ENCODE data around the gene COQ7.
A peak's percentile ranks its signal among the peaks of the same experiment; 100 is the strongest.

The COQ7 gene

GRCh38 chr16:19077879-19078278 lies 10.5 kb downstream of the COQ7 start:
- no peaks in the 10 kb centered on the region for H3K4me1 Mint-ChIP-seq
- peaks cover 21% of the 10 kb centered on the region for H3K9me3 Mint-ChIP-seq
- TF ChIP-seq CTCF (IDR thresholded peaks at IDR 0.05) = no peak
- no peak overlapping the region for H3K4me3 Mint-ChIP-seq
- H3K27me3 Mint-ChIP-seq (ENCODE audit: low read depth, poor library complexity) = no peaks in the 10 kb centered on the region
- DNase-seq = no peak
- H3K36me3 Mint-ChIP-seq (ENCODE audit: low read depth) = peaks cover 71% of the 10 kb centered on the region
- no peak overlapping the region for H3K27ac Mint-ChIP-seq

GRCh38 chr16:19083670-19084069 lies 16.3 kb downstream of the COQ7 start:
- peaks cover 21% of the 10 kb centered on the region for H3K27me3 Mint-ChIP-seq (ENCODE audit: low read depth, poor library complexity)
- peaks cover 7% of the 10 kb centered on the region for H3K4me1 Mint-ChIP-seq
- DNase-seq = no peak
- H3K4me3 Mint-ChIP-seq = no peak overlapping the region
- peaks cover 44% of the 10 kb centered on the region for H3K36me3 Mint-ChIP-seq (ENCODE audit: low read depth)
- no peak for TF ChIP-seq CTCF (IDR thresholded peaks at IDR 0.05)
- peaks cover 21% of the 10 kb centered on the region for H3K9me3 Mint-ChIP-seq
- no peak overlapping the region for H3K27ac Mint-ChIP-seq

DNA sequence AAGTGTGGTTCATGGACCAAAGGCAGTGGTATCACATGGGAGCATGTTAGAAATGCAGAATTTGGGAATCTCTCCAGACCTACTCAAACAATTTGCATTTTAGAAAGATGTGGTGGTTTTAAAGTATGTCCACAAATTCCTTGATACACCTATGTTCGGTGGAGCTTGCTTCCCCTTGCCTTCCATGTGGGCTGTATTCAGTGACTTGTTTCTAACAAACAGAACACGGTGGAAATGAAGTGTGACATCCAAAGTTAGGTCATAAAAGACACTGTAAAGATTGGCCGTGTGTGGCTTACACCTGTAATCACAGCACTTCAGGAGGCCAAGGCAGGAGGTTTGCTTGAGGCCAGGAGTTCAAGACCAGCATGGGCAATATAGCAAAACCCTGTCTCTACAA lies 16.7 kb downstream of the COQ7 start:
- TF ChIP-seq CTCF (IDR thresholded peaks at IDR 0.05) = no peak
- H3K36me3 Mint-ChIP-seq (ENCODE audit: low read depth) = peaks cover 39% of the 10 kb centered on the region
- peaks cover 21% of the 10 kb centered on the region for H3K9me3 Mint-ChIP-seq
- H3K27ac Mint-ChIP-seq = no peak overlapping the region
- H3K27me3 Mint-ChIP-seq (ENCODE audit: low read depth, poor library complexity) = peaks cover 21% of the 10 kb centered on the region
- H3K4me3 Mint-ChIP-seq = no peak overlapping the region
- H3K4me1 Mint-ChIP-seq = peaks cover 7% of the 10 kb centered on the region
- DNase-seq = no peak

DNA sequence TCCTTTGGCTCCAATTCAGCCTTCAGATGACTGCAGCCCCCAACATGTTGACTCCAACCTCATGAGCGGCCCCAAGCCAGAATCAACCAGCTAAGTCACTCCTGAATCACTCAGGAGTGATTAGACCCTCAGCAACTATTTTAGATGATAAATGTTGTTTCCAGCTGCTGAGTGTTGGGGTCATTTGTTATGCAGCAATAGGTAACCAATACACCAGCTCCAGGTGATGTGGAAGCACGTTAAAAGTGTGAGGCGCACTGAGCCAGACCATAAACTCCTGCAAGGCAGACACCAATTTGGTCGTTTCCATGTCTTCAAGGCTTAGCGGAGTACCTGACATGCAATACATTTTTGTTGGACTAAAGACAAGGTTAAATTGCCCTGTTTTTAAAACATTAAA lies 17.5 kb downstream of the COQ7 start:
- no peak for TF ChIP-seq CTCF (IDR thresholded peaks at IDR 0.05)
- DNase-seq = no peak
- peaks cover 31% of the 10 kb centered on the region for H3K36me3 Mint-ChIP-seq (ENCODE audit: low read depth)
- H3K27me3 Mint-ChIP-seq (ENCODE audit: low read depth, poor library complexity) = peaks cover 21% of the 10 kb centered on the region
- no peak overlapping the region for H3K27ac Mint-ChIP-seq
- H3K9me3 Mint-ChIP-seq = peaks cover 17% of the 10 kb centered on the region
- no peak overlapping the region for H3K4me3 Mint-ChIP-seq
- H3K4me1 Mint-ChIP-seq = peaks cover 7% of the 10 kb centered on the region

DNA sequence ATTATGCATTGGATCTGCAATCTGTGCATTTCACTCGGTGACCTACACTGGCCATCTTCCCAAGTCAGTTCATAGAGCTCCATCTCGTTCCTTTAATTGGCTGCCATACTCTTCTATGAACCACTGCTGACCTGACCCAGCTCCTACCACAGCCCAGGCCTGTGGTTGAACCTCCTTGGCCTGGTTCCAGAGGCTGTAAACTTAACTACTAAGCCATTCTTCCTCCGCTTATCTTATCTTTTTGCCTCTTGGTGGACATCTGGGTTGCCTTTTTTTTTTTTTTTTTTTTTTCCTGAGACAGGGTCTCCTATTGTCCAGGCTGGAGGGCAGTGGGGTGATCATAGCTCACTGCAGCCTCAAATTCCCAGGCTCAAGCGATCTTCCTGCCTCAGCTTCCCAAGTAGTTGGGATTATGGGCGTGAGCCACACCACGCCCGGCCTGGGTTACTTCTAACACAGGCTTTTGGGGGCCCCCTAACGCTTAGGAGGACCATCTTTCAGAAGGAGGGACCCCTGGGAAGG lies 18.3 kb downstream of the COQ7 start:
- peaks cover 21% of the 10 kb centered on the region for H3K27me3 Mint-ChIP-seq (ENCODE audit: low read depth, poor library complexity)
- no peak for TF ChIP-seq CTCF (IDR thresholded peaks at IDR 0.05)
- peak overlapping the region; percentile 77 for H3K4me3 Mint-ChIP-seq
- peaks cover 14% of the 10 kb centered on the region for H3K9me3 Mint-ChIP-seq
- H3K4me1 Mint-ChIP-seq = peaks cover 7% of the 10 kb centered on the region
- DNase-seq = no peak
- no peak overlapping the region for H3K27ac Mint-ChIP-seq
- peaks cover 25% of the 10 kb centered on the region for H3K36me3 Mint-ChIP-seq (ENCODE audit: low read depth)
